SK-N-SH (cell line): ENCODE data around the gene NEUROG3.

ENCODE experiments used
- FOSL2 ChIP-seq: IDR thresholded peaks from 2 replicates; pipeline ENCODE4 v1.4.0; 2012; ENCODE audit warnings: low read depth, mild to moderate bottlenecking, moderate library complexity, borderline replicate concordance
- GABPA ChIP-seq: IDR thresholded peaks from 2 replicates; pipeline ENCODE4 v1.4.0; 2012; ENCODE audit warnings: low read depth, mild to moderate bottlenecking
- JUND ChIP-seq: IDR thresholded peaks from 2 replicates; pipeline ENCODE4 v1.4.0; 2012
- PBX3 ChIP-seq: IDR thresholded peaks from 2 replicates; pipeline ENCODE4; 2012
- POLR2AphosphoS5 ChIP-seq: IDR thresholded peaks from 2 replicates; pipeline ENCODE4 v1.6.1; 2012; ENCODE audit warnings: low read depth, low read length
- RFX5 ChIP-seq: IDR thresholded peaks from 2 replicates; pipeline ENCODE4 v1.6.1; 2012; ENCODE audit warnings: mild to moderate bottlenecking, improper control_type of control experiment, low read length
- RXRA ChIP-seq: IDR thresholded peaks from 2 replicates; pipeline ENCODE4 v1.4.0; 2012; ENCODE audit warnings: low read depth, mild to moderate bottlenecking, borderline replicate concordance
- SIN3A ChIP-seq: IDR thresholded peaks from 2 replicates; pipeline ENCODE4 v1.6.1; 2012; ENCODE audit warnings: low read depth, mild to moderate bottlenecking, low read length, moderate library complexity, borderline replicate concordance
- TAF1 ChIP-seq: IDR thresholded peaks from 2 replicates; pipeline ENCODE4 v1.6.1; 2012; ENCODE audit warnings: low read depth, mild to moderate bottlenecking, low read length, moderate library complexity, borderline replicate concordance
- TEAD4 ChIP-seq: IDR thresholded peaks from 2 replicates; pipeline ENCODE4 v1.4.0; 2012; ENCODE audit warnings: mild to moderate bottlenecking, borderline replicate concordance; ENCODE audit not compliant: insufficient read depth
- TF ChIP-seq, protein P1 (sequence below): fragments of 200-600 bp; sonication (generic); IDR thresholded peaks from 2 replicates; pipeline ENCODE4 v1.6.1; 2017; ENCODE audit warnings: antibody characterized with exemption, mild to moderate bottlenecking, moderate library complexity
- TF ChIP-seq, protein P2 (sequence below): IDR thresholded peaks from 2 replicates; pipeline ENCODE4 v1.4.0; 2012; ENCODE audit warnings: low read depth

DNA sequence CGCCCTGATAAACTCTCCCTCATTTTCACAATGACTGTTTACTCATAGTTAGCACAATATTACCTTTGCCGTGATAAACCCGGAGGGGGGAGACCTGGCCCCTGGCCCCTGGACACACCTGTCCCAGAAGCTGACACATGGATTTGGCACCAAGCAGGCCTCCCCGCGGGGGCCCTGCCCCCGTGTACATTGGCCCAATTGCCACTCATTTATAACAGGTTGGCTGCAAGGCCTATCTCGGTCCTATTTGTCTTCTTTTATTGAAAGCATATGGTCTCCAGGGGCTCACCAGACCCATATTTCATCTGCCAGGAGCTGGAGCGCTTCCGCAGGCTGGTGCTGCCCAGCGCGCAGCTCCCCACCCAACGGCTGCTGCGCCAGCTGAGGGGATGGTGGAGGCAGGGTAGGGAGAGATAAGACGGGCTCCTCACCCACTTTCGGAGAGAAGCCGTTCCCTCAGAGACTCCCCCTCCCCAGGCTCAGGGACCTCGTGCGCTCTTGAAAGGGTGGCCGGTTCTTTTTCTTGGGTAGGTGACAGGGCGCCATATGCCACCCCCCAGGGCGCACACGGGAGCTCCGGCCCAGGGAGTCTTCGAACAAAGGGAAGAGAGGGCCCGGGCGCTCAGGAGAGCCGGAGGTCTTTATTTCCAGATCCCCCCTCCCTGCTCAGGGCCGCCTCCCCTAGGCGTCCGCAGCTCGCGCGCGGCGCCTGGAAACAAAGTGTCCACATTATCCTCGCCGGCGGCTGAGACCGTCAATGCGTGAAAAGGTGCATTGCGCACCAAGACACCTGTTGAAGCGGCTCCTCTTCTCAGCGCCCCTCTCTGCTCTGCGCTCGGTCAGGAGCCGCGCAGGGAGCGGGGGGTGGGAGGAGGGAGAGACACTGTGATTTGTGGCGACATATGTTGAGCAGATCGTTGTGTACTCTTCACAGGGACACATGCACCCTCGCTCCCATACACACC lies 4.3 kb upstream of the NEUROG3 start:
- no peak for TF ChIP-seq RFX5
- no peak for TF ChIP-seq SIN3A
- TF ChIP-seq TAF1, result no peak
- TF ChIP-seq, protein P1, sequence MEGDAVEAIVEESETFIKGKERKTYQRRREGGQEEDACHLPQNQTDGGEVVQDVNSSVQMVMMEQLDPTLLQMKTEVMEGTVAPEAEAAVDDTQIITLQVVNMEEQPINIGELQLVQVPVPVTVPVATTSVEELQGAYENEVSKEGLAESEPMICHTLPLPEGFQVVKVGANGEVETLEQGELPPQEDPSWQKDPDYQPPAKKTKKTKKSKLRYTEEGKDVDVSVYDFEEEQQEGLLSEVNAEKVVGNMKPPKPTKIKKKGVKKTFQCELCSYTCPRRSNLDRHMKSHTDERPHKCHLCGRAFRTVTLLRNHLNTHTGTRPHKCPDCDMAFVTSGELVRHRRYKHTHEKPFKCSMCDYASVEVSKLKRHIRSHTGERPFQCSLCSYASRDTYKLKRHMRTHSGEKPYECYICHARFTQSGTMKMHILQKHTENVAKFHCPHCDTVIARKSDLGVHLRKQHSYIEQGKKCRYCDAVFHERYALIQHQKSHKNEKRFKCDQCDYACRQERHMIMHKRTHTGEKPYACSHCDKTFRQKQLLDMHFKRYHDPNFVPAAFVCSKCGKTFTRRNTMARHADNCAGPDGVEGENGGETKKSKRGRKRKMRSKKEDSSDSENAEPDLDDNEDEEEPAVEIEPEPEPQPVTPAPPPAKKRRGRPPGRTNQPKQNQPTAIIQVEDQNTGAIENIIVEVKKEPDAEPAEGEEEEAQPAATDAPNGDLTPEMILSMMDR, result no peak
- no peak for TF ChIP-seq GABPA
- no peak for TF ChIP-seq TEAD4
- TF ChIP-seq PBX3, result no peak
- no peak for TF ChIP-seq JUND
- TF ChIP-seq RXRA, result no peak
- no peak for TF ChIP-seq FOSL2
- no peak for TF ChIP-seq POLR2AphosphoS5
- TF ChIP-seq, protein P2, sequence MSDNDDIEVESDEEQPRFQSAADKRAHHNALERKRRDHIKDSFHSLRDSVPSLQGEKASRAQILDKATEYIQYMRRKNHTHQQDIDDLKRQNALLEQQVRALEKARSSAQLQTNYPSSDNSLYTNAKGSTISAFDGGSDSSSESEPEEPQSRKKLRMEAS, result no peak
